Urothelium cell line (cell line): ENCODE results near the gene SELENOS.

ENCODE experiments used
- DNase-seq: peaks from one replicate; pipeline ENCODE4 v3.0.0; 2011; ENCODE audit warnings: low spot score, mixed read lengths
- FAIRE-seq: peaks from 2 replicates; lab custom pipeline; 2011; peaks lifted over from hg19 to GRCh38; lab: Jason Lieb, UNC

SELENOS gene

DNA sequence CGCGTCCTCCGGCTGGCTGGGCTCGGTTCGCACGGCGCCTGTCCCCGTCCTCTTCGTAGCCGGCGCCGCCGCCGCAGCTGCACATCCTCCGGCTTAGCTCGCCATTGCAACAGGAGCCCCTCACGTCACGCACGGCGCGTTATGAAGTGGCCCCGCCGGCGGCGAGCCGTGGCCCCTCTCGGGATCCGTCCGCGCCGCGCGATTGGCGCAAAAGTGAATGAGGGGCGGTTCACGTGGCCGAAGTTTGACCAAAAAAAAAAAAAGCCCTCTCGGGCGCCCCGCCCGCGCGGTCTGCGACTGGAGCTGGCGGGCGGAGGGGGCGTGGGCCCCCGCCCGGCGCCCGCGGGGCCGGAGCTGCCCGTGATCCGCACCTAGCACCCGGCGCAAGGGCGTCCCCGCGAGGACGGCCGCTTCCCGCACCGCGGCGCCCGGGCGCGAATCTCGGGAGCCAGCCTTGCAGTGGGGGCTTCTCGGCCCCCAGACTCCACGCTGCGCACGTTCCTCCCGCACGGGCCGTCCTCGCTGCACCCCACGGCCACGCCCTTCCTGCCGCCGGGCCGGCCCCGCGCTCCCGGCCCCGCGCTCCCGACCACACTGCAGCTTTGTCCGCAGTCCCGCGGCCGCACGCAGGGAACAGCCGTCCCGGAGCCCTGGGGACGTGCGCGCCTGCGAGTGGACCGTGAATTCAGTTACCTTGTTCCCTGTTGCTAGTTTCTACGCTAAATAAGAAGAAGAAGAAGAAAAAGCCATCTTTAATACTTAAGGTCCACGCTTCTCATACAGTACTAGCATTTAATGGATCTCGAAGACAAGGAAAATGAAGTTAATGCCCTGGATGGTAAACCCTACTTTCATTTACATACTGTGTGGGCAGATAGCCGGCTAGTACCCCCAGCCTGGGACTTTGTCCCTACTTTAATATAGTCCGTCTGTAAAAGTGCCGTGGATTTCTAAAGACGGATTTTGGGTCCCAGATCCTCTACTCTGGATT is 25.2 kb downstream of the SELENOS start, which contains the start of gene CHSY1:
Gene CHSY1, minus strand, starts transcription at position 219 of the 991 bp plus-strand sequence. CDS start 592 bp downstream, outside the sequence.
- FAIRE-seq (no peak), DNase-seq (peak; percentile 88)

- FAIRE-seq (no peak), DNase-seq (peak; percentile 68)
Observed at GRCh38 chr15:101250873-101251829, 26.1 kb downstream of the SELENOS start.

- no peak for FAIRE-seq
- peak; percentile 39 for DNase-seq
Observed at GRCh38 chr15:101250341-101250831, 26.9 kb downstream of the SELENOS start.

GRCh38 chr15:101248274-101248673 is 29.0 kb downstream of the SELENOS start:
- FAIRE-seq (no peak), DNase-seq (no peak)

GRCh38 chr15:101246824-101247745 is 30.2 kb downstream of the SELENOS start:
- FAIRE-seq (no peak), DNase-seq (no peak)

DNA sequence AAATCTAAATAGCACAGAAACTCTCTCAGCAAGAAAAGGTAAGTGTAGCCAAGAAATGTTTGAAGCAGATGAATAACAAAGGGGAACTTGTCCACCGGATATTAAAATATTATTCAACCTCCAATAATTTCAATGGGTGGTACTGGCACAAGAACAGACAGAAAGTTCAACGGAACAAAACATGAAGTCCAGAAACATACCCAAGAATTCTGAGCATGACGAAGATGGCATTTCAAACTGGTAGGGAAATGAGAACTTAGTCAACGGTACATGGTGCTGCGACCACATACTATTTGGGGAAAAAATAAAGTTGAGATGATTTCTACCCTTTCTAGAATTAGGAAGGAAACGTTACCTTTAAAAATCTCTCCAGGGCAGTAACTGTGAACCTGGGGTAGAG is 30.9 kb downstream of the SELENOS start:
- FAIRE-seq (no peak), DNase-seq (no peak)

GRCh38 chr15:101244889-101245668 is 32.2 kb downstream of the SELENOS start:
- FAIRE-seq = no peak
- no peak for DNase-seq

DNA sequence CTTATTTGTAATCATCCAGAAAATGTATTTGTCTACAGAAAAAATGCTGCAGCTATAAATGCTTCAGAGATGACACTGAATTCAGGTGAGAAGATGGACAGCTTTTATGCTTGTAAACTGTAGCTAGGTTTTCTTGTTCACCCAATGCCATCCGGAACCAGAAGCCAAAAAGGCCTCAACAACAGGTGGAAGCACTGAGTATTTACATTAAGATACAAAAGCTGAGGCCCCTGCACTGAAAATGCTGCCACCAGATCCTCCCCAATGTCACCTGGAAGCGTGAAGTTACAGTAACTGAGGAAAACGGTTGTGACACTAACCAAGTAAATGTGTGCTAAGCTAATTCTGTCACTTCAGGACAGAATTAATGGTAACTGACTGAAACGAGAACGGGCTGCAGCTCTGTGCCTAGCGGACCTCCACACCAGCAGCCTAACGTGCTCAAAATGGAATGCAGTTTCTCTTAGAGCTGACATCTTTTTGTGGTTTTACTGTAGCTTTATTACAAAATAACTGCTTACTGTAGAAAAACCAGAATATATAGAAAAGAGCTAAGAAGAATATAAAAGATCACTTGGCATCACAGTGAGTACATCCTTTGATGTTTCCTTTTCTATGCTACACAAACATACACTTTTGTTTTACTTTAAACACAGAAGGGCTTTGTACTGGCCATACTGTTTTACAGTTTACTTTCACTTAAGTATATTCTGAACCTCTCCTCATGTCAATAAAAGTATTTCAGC is 33.1 kb downstream of the SELENOS start:
- FAIRE-seq = no peak
- DNase-seq = no peak

- DNase-seq = no peak
- FAIRE-seq = no peak
Observed at GRCh38 chr15:101243420-101243819, 33.9 kb downstream of the SELENOS start.

DNA sequence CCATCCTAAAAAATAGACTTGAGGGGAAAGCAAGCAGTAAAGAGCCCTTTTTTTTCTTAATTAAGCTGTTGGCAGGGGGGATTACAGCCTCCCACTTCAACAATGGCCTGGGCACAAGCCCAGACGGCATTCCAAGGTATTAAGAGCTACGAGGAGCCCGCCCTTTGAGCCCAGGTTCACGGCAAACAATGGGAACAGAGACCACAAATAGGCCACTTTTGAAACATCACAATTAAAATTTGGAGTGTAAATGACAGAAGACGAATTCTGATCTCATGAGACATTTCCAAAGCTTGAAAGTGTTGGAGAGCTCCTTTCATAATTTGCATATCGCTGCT is 34.3 kb downstream of the SELENOS start:
- DNase-seq (no peak), FAIRE-seq (no peak)

- FAIRE-seq (no peak), DNase-seq (no peak)
Observed at GRCh38 chr15:101242160-101242998, 34.9 kb downstream of the SELENOS start.

GRCh38 chr15:101240358-101240757 is 36.9 kb downstream of the SELENOS start:
- no peak for FAIRE-seq
- no peak for DNase-seq

DNA sequence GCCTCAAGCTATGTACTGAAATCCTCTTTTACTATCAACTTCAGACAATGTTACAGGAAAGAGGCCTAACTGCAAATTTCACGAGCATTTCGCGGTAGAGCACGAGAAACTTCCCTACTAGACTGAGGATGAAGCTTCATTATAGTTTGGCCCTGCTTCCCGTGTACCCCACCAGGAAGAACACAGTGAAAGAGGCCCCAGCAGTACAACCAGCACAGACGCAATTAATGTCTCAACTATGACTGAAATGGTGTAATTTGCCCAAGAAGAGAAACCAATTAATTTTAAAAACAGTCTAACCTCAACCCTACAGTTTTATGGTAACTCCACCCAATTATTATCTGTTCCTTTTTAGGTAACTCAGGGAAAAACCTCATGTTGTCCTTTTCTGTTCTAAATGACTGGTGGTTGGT is 37.6 kb downstream of the SELENOS start:
- DNase-seq (no peak), FAIRE-seq (no peak)

DNA sequence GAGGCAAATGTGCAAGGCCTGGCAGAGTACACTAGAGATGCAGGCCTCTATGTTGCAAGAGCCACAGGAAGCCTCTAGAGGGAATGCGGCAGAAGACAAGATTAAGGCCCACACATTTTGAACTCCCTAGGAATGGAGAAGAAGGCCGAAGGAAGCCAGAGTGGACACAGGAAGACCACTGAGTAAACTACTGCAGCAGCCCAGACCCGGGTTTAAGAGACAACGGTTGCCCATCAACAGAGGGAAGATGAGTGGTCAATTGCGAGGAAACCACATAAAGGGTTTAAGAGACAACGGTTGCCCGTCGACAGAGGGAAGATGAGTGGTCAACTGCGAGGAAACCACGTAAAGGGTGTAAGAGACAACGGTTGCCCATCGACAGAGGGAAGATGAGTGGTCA is 40.0 kb downstream of the SELENOS start:
- DNase-seq (no peak), FAIRE-seq (no peak)

GRCh38 chr15:101233651-101234280 is 43.5 kb downstream of the SELENOS start:
- FAIRE-seq (no peak), DNase-seq (no peak)

- DNase-seq (no peak), FAIRE-seq (no peak)
Observed at GRCh38 chr15:101232677-101233076, 44.6 kb downstream of the SELENOS start.

GRCh38 chr15:101228313-101228712 is 49.0 kb downstream of the SELENOS start:
- FAIRE-seq = no peak
- no peak for DNase-seq
